ENCODE results near the gene TFPT. TPM values are rescaled to one million over a fixed set of nuclear protein-coding genes. Genes with fewer than 3 reads are reported as not detected.

The TFPT gene
- total and polyA plus RNA-seq, 2 of the 13 experiments (the other 11 are each of a cell fraction or from before 2014, with no cell fraction given) = 8.4 to 10.7 TPM

GRCh38 chr19:54160182-54160811 lies 44.8 kb upstream of the TFPT start (continued):
- TF ChIP-seq HNF1B (CRISPR knock-in tag; IDR thresholded peaks at IDR 0.05) = no peak
- TF ChIP-seq ZBTB40 (IDR thresholded peaks at IDR 0.05) = no peak
- peak; percentile 84 for TF ChIP-seq ZBTB40 (CRISPR knock-in tag; IDR thresholded peaks at IDR 0.05)
- TF ChIP-seq ATRX (CRISPR knock-in tag; IDR thresholded peaks at IDR 0.05; ENCODE audit: borderline replicate concordance) = no peak
- TF ChIP-seq ZNF24 (IDR thresholded peaks at IDR 0.05) = no peak
- TF ChIP-seq GLMP (CRISPR knock-in tag; IDR thresholded peaks at IDR 0.05; ENCODE audit: borderline replicate concordance) = no peak
- TF ChIP-seq THRA (CRISPR knock-in tag; IDR thresholded peaks at IDR 0.05; ENCODE audit: borderline replicate concordance) = no peak
- no peak for TF ChIP-seq EHMT2 (IDR thresholded peaks at IDR 0.05; ENCODE audit: borderline replicate concordance, low read depth, low read length)
- no peak for TF ChIP-seq HOXA9 (CRISPR knock-in tag; IDR thresholded peaks at IDR 0.05; ENCODE audit: borderline replicate concordance)
- no peak for TF ChIP-seq ZNF143 (CRISPR knock-in tag; IDR thresholded peaks at IDR 0.05)
- 0 out of 2 replicates have a peak, but pooled peaks have one; percentile 45 for TF ChIP-seq ZNF430 (CRISPR knock-in tag; IDR thresholded peaks at IDR 0.05)
- TF ChIP-seq HNF4G (IDR thresholded peaks at IDR 0.05; ENCODE audit: borderline replicate concordance, low read depth, low read length) = no peak
- no peak for TF ChIP-seq HNF4G (CRISPR knock-in tag; IDR thresholded peaks at IDR 0.05; ENCODE audit: borderline replicate concordance, low read depth)
- TF ChIP-seq ZNF343 (CRISPR knock-in tag; IDR thresholded peaks at IDR 0.05) = no peak
- TF ChIP-seq ZNF331 (CRISPR knock-in tag; IDR thresholded peaks at IDR 0.05) = no peak
- TF ChIP-seq ZNF333 (CRISPR knock-in tag; IDR thresholded peaks at IDR 0.05; ENCODE audit: borderline replicate concordance) = no peak
- no peak for TF ChIP-seq NCOA2 (CRISPR knock-in tag; IDR thresholded peaks at IDR 0.05)
